HCT116 (cell line): ENCODE data around the gene AHRR. TPM values are rescaled to one million over a fixed set of nuclear protein-coding genes. Genes with fewer than 3 reads are reported as not detected.

Experiments used
- ATAC-seq: fragments of 200-7000 bp; cut with Tn5 transposase; 2 replicates; pipeline ENCODE4 v1.9.1; 2020; ENCODE audit warnings: mild to moderate bottlenecking, moderate library complexity
- BruUV-seq: library from RNA; stranded (reverse); fragments of 400-500 nt; replicated peaks from 2 replicates; lab custom pipeline; 2021; lab: Mats Ljungman, UMichigan
- CTCF ChIA-PET: fragments of 300-600 bp; sonication (Branson Sonifier 250); formaldehyde crosslinking; loops from one replicate; lab custom pipeline; 2021; ENCODE audit warnings: antibody characterized with exemption; lab: Charles Lee
- POLR2A ChIA-PET: fragments of 300-600, 350-600 bp; sonication (Branson Sonifier 250); formaldehyde crosslinking; loops from one replicate; lab custom pipeline; 2021; ENCODE audit warnings: antibody characterized with exemption; lab: Charles Lee
- RAD21 ChIA-PET, 2 experiments: fragments of 300-600 bp; sonication (Branson Sonifier 250); formaldehyde crosslinking; loops; one replicate each; lab custom pipeline; 2023; ENCODE audit warnings: low total read pairs in 2 of 2; ENCODE audit not compliant: uncharacterized antibody in 2 of 2, unreplicated experiment in 2 of 2, low non-redundant PET in 1 of 2; lab: Charles Lee
- DNase-seq: peaks from one replicate; pipeline ENCODE4 v3.0.0-alpha.2; 2010; ENCODE audit warnings: low read depth, low spot score
- H2AFZ ChIP-seq: fragments of 200-600 bp; shearing (Covaris generic), sonication (generic); 2 replicates; pipeline ENCODE4 v1.6.1; 2017; ENCODE audit warnings: low read depth, mixed run types, mixed read lengths, antibody characterized with exemption, low read length; ENCODE audit not compliant: poor library complexity, severe bottlenecking
- H3K27ac ChIP-seq: 2 replicates; pipeline ENCODE4 v1.5.1; 2012; ENCODE audit warnings: low read depth, low read length
- H3K27me3 ChIP-seq: fragments of 200-600 bp; sonication (generic); 2 replicates; pipeline ENCODE4 v1.6.1; 2016; ENCODE audit warnings: mixed run types, low read length, mixed read lengths; ENCODE audit not compliant: insufficient read depth
- H3K36me3 ChIP-seq, 2 experiments: fragments of 200-500 bp in 1 of 2; fragments of 200-600 bp in 1 of 2; sonication (Bioruptor generic) in 1 of 2; sonication (generic) in 1 of 2; 2 replicates each; pipeline versions ENCODE4 v1.5.1 to v1.6.1; 2014 to 2016; ENCODE audit warnings: low read length in 2 of 2, inconsistent platforms in 1 of 2, mixed read lengths in 1 of 2, mixed run types in 1 of 2; ENCODE audit not compliant: insufficient read depth in 2 of 2, control insufficient read depth in 1 of 2
- H3K4me1 ChIP-seq, 2 experiments: fragments of 200-600 bp in 1 of 2; sonication (generic) in 1 of 2; 2 replicates each; pipeline versions ENCODE4 v1.5.1 to v1.6.1; 2012 to 2017; ENCODE audit warnings: low read length in 2 of 2, inconsistent platforms in 1 of 2, mild to moderate bottlenecking in 1 of 2, mixed read lengths in 1 of 2, mixed run types in 1 of 2, moderate library complexity in 1 of 2; ENCODE audit not compliant: insufficient read depth in 2 of 2, control insufficient read depth in 1 of 2
- H3K4me2 ChIP-seq: fragments of 200-600 bp; sonication (generic); 2 replicates; pipeline ENCODE4 v1.6.1; 2017; ENCODE audit warnings: mixed run types, low read length, mixed read lengths
- H3K4me3 ChIP-seq, 2 experiments: fragments of 200-600 bp in 1 of 2; sonication (generic) in 1 of 2; replicated peaks in 1 of 2; 2 replicates each; pipeline ENCODE4 v1.5.1; 2011 to 2016; ENCODE audit warnings: low read length in 2 of 2, control low read depth in 1 of 2, low read depth in 1 of 2, mild to moderate bottlenecking in 1 of 2, mixed read lengths in 1 of 2, mixed run types in 1 of 2
- H3K79me2 ChIP-seq: fragments of 200-600 bp; sonication (generic); 2 replicates; pipeline ENCODE4 v1.6.1; 2017; ENCODE audit warnings: mild to moderate bottlenecking, mixed run types, low read length, moderate library complexity, mixed read lengths; ENCODE audit not compliant: insufficient read depth
- H3K9ac ChIP-seq: fragments of 200-600 bp; sonication (generic); 2 replicates; pipeline ENCODE4 v1.6.1; 2016; ENCODE audit warnings: low read length, mixed read lengths
- H3K9me2 ChIP-seq: fragments of 200-600 bp; sonication (generic), shearing (Covaris generic); 2 replicates; pipeline ENCODE4 v1.6.1; 2017; ENCODE audit warnings: mixed run types, mild to moderate bottlenecking, moderate library complexity; ENCODE audit not compliant: insufficient read depth
- H3K9me3 ChIP-seq, 2 experiments: fragments of 200-500 bp in 1 of 2; fragments of 200-600 bp in 1 of 2; sonication (Bioruptor generic) in 1 of 2; sonication (generic) in 1 of 2; 2 replicates each; pipeline ENCODE4 v1.6.1; 2014 to 2017; ENCODE audit warnings: low read length in 2 of 2, mixed read lengths in 2 of 2, inconsistent platforms in 1 of 2, low read depth in 1 of 2, mild to moderate bottlenecking in 1 of 2, mixed run types in 1 of 2, moderate library complexity in 1 of 2; ENCODE audit not compliant: control insufficient read depth in 1 of 2, insufficient read depth in 1 of 2
- H4K20me1 ChIP-seq: fragments of 200-600 bp; sonication (generic), shearing (Covaris generic); 2 replicates; pipeline ENCODE4 v1.6.1; 2017; ENCODE audit warnings: mixed run types, mild to moderate bottlenecking, moderate library complexity; ENCODE audit not compliant: insufficient read depth
- EZH2 ChIP-seq: fragments of 200-600 bp; sonication (generic); IDR thresholded peaks from 2 replicates; pipeline ENCODE4 v1.6.1; 2017; ENCODE audit warnings: antibody characterized with exemption, mixed run types
- EZH2phosphoT487 ChIP-seq: fragments of 200-600 bp; IDR thresholded peaks from 2 replicates; pipeline ENCODE4 v1.6.1; 2018; ENCODE audit warnings: antibody characterized with exemption, borderline replicate concordance
- RAD21 ChIP-seq: IDR thresholded peaks from 2 replicates; pipeline ENCODE4 v1.6.1; 2012; ENCODE audit warnings: low read depth, mild to moderate bottlenecking
- SP1 ChIP-seq: IDR thresholded peaks from 2 replicates; pipeline ENCODE4 v1.6.1; 2012; ENCODE audit warnings: low read depth
- YY1 ChIP-seq: IDR thresholded peaks from 2 replicates; pipeline ENCODE4 v1.6.1; 2011; ENCODE audit warnings: low read length, low read depth, moderate library complexity, mild to moderate bottlenecking; ENCODE audit not compliant: insufficient replicate concordance; ENCODE audit errors: extremely low read depth
- intact Hi-C: fragments of 100-400 bp; cut with micrococcal nuclease; formaldehyde crosslinking; loops from 2 replicates; pipeline ENCODE4 v1.10.0; 2022
- total RNA-seq: library from RNA; stranded (reverse); gene quantifications from one replicate; pipeline ENCODE4 v1.2.1, GENCODE V29; 2021; ENCODE audit not compliant: unreplicated experiment
- TF ChIP-seq, protein P1 (sequence below): IDR thresholded peaks from 2 replicates; pipeline ENCODE4 v1.6.1; 2012
- TF ChIP-seq, protein P2 (sequence below): IDR thresholded peaks from 2 replicates; pipeline ENCODE4 v1.6.1; 2012

Gene AHRR
- total RNA-seq, 1 experiment from 2014 or later, result 12.7 TPM

DNA sequence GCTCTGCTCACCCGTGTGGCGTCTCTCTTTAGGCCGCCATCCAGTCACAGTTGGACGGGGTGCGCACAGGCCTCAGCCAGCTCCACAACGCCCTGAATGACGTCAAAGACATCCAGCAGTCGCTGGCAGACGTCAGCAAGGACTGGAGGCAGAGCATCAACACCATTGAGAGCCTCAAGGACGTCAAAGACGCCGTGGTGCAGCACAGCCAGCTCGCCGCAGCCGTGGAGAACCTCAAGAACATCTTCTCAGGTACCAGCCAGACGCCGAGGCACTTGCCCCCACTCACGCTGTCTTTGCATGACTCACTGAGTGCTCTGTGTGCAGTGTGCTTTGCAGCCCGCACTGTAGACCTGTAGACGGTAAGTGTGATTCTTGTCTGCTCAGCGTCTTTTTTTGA lies 126.0 kb downstream of the AHRR start:
- Histone ChIP-seq H3K9me3 (peaks cover 0 to 10% of the 10 kb centered on the region in 2 experiments; a peak in 1 of 4 replicates), H3K9me2 (no peaks in the 10 kb centered on the region), H3K79me2 (peaks cover 65% of the 10 kb centered on the region), H4K20me1 (0 out of 2 replicates have a peak, but pooled peaks cover 3% of the 10 kb centered on the region)
- intact Hi-C loops, result loop anchor here (10.0 kb wide), 2 partner anchors 457 to 717 kb away; no protein-coding TSS in a partner anchor
- no peak for TF ChIP-seq EZH2
- no peak for TF ChIP-seq YY1
- TF ChIP-seq RAD21, result no peak
- TF ChIP-seq, protein P1, sequence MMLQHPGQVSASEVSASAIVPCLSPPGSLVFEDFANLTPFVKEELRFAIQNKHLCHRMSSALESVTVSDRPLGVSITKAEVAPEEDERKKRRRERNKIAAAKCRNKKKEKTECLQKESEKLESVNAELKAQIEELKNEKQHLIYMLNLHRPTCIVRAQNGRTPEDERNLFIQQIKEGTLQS, result no peak
- no peak for TF ChIP-seq EZH2phosphoT487
- TF ChIP-seq SP1, result no peak
- TF ChIP-seq, all 23 proteins: peak for 0
- Histone ChIP-seq H3K4me3 (no peak overlapping the region), H3K9ac (no peak overlapping the region), H3K4me1 (peaks cover 7 to 21% of the 10 kb centered on the region in 2 experiments), H3K27ac (no peak overlapping the region), H3K36me3 (peaks cover 23 to 41% of the 10 kb centered on the region in 2 experiments; a peak in 3 of 4 replicates), H3K4me2 (no peak overlapping the region), H2AFZ (no peak overlapping the region), H3K27me3 (no peaks in the 10 kb centered on the region)
- ChIA-PET POLR2A (no interaction called here), RAD21 (interaction anchor here in 1 of 2 experiments (1.5 kb wide), 1 partner anchor 131 kb away, joined by 8 read pairs; no protein-coding TSS in a partner anchor), CTCF (interaction anchor here (0.6 to 2.0 kb wide), 12 partner anchors 8 to 464 kb away, joined by 3 to 12 read pairs (median 4); partner anchors contain the start of gene PDCD6)
- no TSS peak for BruUV-seq
- no peak for ATAC-seq
- no peak for DNase-seq

DNA sequence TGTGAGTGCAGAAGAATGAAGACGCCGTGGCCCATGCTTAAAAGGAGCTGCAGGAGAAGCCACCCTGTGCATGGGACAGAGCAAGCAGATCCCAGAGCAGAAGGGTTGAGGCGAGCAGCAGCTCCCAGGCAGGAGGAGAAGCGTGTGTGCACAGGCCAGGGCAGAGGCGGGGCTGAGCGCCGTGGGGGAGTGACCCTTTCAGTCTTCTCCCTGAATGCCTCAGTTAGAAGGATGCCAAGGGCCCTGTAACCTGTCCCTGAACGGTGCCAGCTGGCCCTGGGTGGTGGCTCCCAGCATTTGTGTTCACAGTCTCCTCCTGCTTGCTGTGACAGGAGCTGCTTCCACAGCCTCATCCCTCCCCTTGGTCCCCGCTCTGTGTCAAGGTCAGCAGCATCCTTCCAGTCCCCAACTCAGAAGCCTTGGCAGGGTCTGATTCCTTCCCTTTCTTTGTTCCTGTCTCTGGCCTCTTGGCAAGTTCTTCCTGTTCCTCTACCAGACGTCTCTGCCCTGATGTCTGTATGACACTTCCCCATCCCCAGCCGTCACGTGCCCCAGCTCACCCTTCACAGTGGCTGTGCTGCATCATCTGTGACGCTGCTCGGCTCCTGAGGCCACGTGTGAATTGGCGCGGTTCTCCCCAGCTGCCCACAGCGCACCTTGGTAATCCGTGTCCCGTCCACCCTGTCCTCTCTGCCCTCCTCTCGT lies 126.7 kb downstream of the AHRR start:
- Histone ChIP-seq H3K9ac (no peak overlapping the region), H3K27me3 (no peaks in the 10 kb centered on the region), H3K36me3 (peaks cover 23 to 48% of the 10 kb centered on the region in 2 experiments; a peak in 3 of 4 replicates), H3K27ac (no peak overlapping the region), H3K9me2 (no peaks in the 10 kb centered on the region), H3K4me2 (no peak overlapping the region)
- intact Hi-C loops, result loop anchor here (10.0 kb wide), 2 partner anchors 457 to 717 kb away; no protein-coding TSS in a partner anchor
- no TSS peak for BruUV-seq
- ATAC-seq, result no peak
- CTCF ChIA-PET, result no interaction called here
- TF ChIP-seq, protein P2, sequence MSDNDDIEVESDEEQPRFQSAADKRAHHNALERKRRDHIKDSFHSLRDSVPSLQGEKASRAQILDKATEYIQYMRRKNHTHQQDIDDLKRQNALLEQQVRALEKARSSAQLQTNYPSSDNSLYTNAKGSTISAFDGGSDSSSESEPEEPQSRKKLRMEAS, result no peak
- no peak for TF ChIP-seq RAD21
- TF ChIP-seq, all 23 proteins: peak for 0
- Histone ChIP-seq H3K9me3 (peaks cover 0 to 10% of the 10 kb centered on the region in 2 experiments; a peak in 1 of 4 replicates), H3K4me1 (peaks cover 7 to 19% of the 10 kb centered on the region in 2 experiments), H3K4me3 (no peak overlapping the region), H2AFZ (no peak overlapping the region), H3K79me2 (peaks cover 68% of the 10 kb centered on the region), H4K20me1 (0 out of 2 replicates have a peak, but pooled peaks cover 3% of the 10 kb centered on the region)
- ChIA-PET POLR2A (no interaction called here), RAD21 (no interaction called here)
- no peak for DNase-seq
